ENCODE results near the gene RPP21.

GRCh38 chr6:30328397-30328796, 16.6 kb upstream of the RPP21 start:
- TF ChIP-seq CTCF (IDR thresholded peaks at IDR 0.05) = no peak
- no peak for TF ChIP-seq POLR2AphosphoS5 (IDR thresholded peaks at IDR 0.05)
- no peak for TF ChIP-seq POLR2A (IDR thresholded peaks at IDR 0.05)
- no peak for TF ChIP-seq EP300 (IDR thresholded peaks at IDR 0.05; ENCODE audit: low read depth)

Measured in transverse colon (tissue), 4 donors.